Measurements from ENCODE around the gene DPH1. TPM values are rescaled to one million over a fixed set of nuclear protein-coding genes. Genes with fewer than 3 reads are reported as not detected.

DPH1 gene
- total and polyA plus RNA-seq, 7 donors, result 7.2 to 60.1 (median 27.6) TPM

DNA sequence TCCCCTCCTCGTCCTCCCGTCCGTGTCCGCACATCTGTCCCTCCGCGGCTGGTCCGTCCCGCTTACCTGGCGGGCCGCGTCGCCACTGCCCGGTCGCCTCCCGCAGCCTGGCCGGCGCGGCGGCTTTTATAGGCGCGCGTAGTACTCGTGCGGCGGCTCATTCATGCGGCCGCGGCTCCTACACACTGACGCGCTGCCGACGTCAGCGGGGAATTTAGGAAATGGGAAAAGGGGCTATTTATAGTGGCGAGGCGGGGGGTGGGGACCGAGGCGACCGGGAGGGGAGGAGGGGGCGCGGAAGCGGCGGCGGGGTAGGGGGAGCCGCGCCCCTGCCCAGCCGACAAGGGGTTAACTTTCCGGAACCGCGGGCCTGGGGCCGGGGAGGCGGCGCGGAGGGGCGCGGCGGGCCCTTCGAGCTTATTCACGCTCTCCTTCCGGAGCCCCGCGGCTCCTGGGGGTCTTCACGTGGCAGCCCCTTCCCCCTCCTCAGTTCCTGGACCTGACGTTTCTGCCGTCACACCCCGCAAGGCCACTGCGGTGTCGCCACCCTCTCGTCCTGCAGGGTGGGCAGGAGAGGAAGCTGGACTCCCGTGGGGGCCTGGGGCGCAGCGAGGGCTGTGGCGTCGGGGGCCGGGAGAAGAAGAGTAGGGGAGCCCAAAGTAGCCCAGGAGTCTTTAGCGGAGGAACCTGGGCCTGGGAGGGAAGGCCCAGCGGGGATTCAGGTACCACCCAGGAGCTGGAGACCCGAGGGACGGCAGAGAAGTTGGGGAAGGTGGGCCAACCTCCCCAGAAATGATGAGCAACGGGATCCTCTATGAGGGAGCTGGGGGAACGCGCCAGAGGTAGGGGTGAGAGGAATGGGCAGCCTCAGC is 21.3 kb downstream of the DPH1 start:
- H3K9me3 ChIP-seq, result no peaks in the 10 kb centered on the region
- TF ChIP-seq EP300 (IDR thresholded peaks at IDR 0.05) (no peak), POLR2AphosphoS5 (IDR thresholded peaks at IDR 0.05) (peak in 1 of 4 donors; percentile 53)
- 6 to 8% methylated on average over 81 of the region's 81 CpGs for WGBS, 2 donors
- peak; percentile 71 for DNase-seq
- H3K36me3 ChIP-seq, result no peaks in the 10 kb centered on the region
- H3K4me3 ChIP-seq, result peak overlapping the region in 3 of 4 donors; percentile 64 to 91 (median 81)
- peaks cover 5 to 49% (median 10%) of the 10 kb centered on the region in 3 donors for H3K27me3 ChIP-seq
- intact Hi-C loops (cut with DNase I), result loop anchor here (5.0 kb wide), 1 partner anchor 301 kb away; no protein-coding TSS in a partner anchor
- peaks cover 0 to 59% (median 53%) of the 10 kb centered on the region in 4 donors for H3K4me1 ChIP-seq
- peak overlapping the region; percentile 17 to 68 (median 42) for H3K27ac ChIP-seq

DNA sequence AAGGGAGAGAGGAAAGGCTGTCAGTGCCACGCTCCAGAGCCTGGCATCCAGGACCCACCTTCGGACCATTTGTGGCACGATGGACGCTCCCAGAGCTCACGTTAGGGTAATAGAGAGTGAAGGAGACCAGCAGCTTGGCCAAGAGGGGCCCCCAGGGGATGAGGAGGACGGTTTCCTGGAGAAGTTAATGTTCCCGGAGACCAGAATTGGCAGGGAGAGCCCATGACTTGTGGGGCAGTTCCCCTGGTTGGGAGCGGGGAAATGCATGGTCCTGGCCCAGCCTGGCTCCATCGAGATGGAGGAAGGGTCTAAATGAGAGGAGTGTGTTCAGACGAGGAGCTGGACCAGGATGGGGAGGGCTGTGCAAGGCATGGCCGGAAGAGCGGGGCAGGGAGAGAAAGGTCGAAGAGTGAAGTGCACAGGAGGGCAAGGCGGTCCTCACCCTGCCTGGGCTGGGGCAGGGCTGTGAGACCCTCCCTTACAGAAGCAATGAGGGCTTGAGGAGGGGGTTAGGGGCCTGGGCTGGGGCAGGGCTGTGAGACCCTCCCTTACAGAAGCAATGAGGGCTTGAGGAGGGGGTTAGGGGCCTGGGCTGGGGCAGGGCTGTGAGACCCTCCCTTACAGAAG is 22.1 kb downstream of the DPH1 start:
- intact Hi-C loops (cut with DNase I), result loop anchor here (5.0 kb wide), 1 partner anchor 300 kb away; no protein-coding TSS in a partner anchor
- whole genome bisulfite sequencing, 2 donors, result 32 to 54% methylated on average over 14 of the region's 14 CpGs
- H3K4me3 ChIP-seq, result no peak overlapping the region
- H3K9me3 ChIP-seq, result no peaks in the 10 kb centered on the region
- H3K27me3 ChIP-seq, result peaks cover 5 to 49% (median 10%) of the 10 kb centered on the region in 3 donors
- no peak for TF ChIP-seq POLR2A (IDR thresholded peaks at IDR 0.05)
- H3K27ac ChIP-seq, result peak overlapping the region in 3 of 4 donors; percentile 17 to 68 (median 55)
- peaks cover 0 to 65% (median 57%) of the 10 kb centered on the region in 4 donors for H3K4me1 ChIP-seq
- H3K36me3 ChIP-seq, result no peaks in the 10 kb centered on the region
- DNase-seq, result no peak

DNA sequence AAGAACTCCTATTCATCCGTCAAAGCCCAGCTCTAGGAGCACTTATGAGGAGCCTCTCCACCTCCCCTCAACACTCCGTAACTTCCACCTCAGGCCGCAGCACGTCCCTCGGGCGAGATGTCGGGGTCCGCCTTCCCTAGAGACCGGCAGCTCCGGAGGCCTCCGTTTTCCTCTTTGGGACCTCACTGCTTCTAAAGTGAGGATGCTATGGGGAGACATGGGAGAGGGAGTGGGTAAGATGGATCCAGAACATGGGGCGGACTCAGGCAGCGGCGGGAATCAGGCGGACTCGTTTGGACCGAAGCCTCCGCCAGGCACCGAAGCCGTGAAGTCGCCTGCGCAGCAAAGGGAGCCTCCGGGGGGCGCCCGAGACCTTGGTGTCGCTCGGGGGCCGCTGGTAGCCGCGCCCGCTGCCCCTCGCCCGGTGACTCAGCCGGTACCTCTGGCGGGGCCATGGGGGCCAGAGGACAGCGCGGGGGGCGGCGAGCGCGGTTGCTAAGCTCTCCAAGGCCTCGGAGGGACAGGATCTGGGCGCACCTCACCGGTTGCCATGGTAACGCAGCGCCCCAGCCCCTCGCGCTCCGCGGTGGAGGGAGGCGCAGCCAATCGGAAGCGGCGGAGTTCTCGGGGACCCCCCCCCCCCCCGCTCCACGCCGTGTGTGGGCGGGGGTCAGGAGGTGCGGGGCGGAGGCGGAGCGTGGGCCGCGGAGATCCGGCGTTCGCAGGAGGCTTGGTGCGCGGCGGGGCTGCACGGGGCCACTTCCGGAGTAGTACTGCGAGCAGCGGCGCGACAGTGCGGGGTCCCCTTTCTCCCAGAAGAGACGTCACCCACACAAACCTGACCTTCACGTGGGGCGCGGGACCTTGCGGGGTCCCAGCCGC is 23.7 kb downstream of the DPH1 start:
- 4 to 7% methylated on average over 84 of the region's 84 CpGs for WGBS, 2 donors
- H3K27ac ChIP-seq, result peak overlapping the region; percentile 88 to 92 (median 91)
- peak; percentile 93 for DNase-seq

DNA sequence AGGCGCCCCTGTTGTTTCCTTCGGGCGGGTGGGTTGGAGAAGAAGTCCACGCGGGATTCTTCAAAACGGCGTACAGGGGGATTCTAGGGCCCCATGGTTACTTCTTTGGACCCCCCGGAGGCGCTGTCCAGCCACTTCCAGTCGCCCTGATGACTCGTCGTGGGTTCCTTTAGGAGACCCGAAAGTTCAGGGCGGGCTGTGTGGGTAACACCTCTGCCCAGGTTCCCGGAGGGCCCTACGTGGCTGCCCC is 24.2 kb downstream of the DPH1 start:
- H3K27ac ChIP-seq, result peak overlapping the region; percentile 88 to 92 (median 91)
- intact Hi-C loops (cut with DNase I), result loop anchor here (1.0 to 5.0 kb wide), 4 partner anchors 119 to 298 kb away; no protein-coding TSS in a partner anchor
- DNase-seq, result no peak
- H3K27me3 ChIP-seq, result peaks cover 5 to 56% (median 10%) of the 10 kb centered on the region in 3 donors
- H3K4me1 ChIP-seq, result peaks cover 0 to 75% (median 65%) of the 10 kb centered on the region in 4 donors
- H3K9me3 ChIP-seq, result no peaks in the 10 kb centered on the region
- TF ChIP-seq POLR2AphosphoS5 (IDR thresholded peaks at IDR 0.05), result no peak
- no peak for TF ChIP-seq EP300 (IDR thresholded peaks at IDR 0.05)
- no peak for TF ChIP-seq POLR2A (IDR thresholded peaks at IDR 0.05)
- TF ChIP-seq, protein P1, sequence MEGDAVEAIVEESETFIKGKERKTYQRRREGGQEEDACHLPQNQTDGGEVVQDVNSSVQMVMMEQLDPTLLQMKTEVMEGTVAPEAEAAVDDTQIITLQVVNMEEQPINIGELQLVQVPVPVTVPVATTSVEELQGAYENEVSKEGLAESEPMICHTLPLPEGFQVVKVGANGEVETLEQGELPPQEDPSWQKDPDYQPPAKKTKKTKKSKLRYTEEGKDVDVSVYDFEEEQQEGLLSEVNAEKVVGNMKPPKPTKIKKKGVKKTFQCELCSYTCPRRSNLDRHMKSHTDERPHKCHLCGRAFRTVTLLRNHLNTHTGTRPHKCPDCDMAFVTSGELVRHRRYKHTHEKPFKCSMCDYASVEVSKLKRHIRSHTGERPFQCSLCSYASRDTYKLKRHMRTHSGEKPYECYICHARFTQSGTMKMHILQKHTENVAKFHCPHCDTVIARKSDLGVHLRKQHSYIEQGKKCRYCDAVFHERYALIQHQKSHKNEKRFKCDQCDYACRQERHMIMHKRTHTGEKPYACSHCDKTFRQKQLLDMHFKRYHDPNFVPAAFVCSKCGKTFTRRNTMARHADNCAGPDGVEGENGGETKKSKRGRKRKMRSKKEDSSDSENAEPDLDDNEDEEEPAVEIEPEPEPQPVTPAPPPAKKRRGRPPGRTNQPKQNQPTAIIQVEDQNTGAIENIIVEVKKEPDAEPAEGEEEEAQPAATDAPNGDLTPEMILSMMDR (IDR thresholded peaks at IDR 0.05), result no peak
- peaks cover 0 to 5% (median 0%) of the 10 kb centered on the region in 4 donors for H3K36me3 ChIP-seq
- H3K4me3 ChIP-seq, result peak overlapping the region; percentile 24 to 75 (median 64)
- WGBS, 2 donors, result 6 to 11% methylated on average over 16 of the region's 16 CpGs

More for the DNA sequence above, 23.7 kb downstream of the DPH1 start:
- intact Hi-C loops (cut with DNase I), result loop anchor here (1.0 to 5.0 kb wide), 4 partner anchors 119 to 299 kb away; no protein-coding TSS in a partner anchor
- Histone ChIP-seq H3K4me1 (peaks cover 0 to 75% (median 66%) of the 10 kb centered on the region in 4 donors), H3K36me3 (peaks cover 0 to 5% (median 0%) of the 10 kb centered on the region in 4 donors), H3K4me3 (peak overlapping the region; percentile 24 to 75 (median 64)), H3K27me3 (peaks cover 5 to 55% (median 10%) of the 10 kb centered on the region in 3 donors), H3K9me3 (no peaks in the 10 kb centered on the region)
- no peak for TF ChIP-seq POLR2AphosphoS5 (IDR thresholded peaks at IDR 0.05)
- TF ChIP-seq, protein P1 (IDR thresholded peaks at IDR 0.05), result peak; percentile 38 to 65 (median 52)

Measured in sigmoid colon (tissue), 7 donors.